GM19397 (cell line): ENCODE results near the gene SERPINA5.
"Not testable (repeated sequence)": the region's sequence is repeated elsewhere in the genome, so short reads cannot be mapped to it uniquely, and the experiment has no call there.

Experiments
- ATAC-seq: cut with Tn5 transposase; IDR thresholded peaks from one replicate; pipeline ENCODE4 v1.9.1; 2021; ENCODE audit warnings: mild to moderate bottlenecking, moderate library complexity; ENCODE audit not compliant: unreplicated experiment

Gene SERPINA5

DNA sequence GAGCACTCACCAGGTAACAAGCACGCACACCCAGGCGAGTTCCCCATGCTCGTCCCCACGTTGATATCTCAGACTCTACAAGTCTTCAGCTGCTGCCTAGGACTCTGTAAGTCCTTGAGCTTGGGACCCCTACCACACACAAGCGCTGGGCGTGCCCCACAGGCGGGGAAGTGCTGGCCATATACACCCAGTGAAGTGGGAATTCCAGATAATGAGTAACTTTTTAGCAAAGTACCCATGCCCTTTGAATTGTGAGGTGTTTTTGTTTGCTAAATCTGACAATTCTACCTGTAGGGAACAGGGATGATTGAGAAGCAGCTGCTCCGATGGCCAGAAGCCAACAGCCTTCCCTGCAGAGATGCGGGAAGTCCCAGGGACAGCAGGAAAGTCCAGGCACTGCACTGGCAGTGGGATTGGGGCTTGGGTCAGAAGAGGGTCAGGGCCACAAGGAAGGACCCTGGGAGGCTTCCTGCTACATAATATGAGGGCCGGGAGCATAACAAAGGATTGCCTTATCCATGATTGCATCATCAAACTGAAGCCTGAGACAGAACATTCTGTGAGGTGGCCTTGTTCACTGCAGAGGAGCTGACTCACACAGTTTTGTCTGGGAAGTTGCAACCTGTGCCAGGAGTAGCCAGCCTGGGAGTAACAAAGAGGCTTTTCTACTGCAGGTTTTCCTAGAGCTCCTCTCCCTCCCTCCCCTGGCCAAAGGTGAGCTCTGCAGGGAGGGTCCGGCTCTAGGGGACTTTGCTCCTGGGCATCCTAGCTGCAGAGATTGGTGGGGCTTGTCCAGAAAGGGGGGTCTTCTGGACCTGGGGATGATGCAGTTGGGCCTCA lies 17.8 kb downstream of the SERPINA5 start:
- ATAC-seq, result no peak

- no peak for ATAC-seq
These were observed 18.4 kb downstream of the SERPINA5 start for GRCh38 chr14:94599656-94600004.

DNA sequence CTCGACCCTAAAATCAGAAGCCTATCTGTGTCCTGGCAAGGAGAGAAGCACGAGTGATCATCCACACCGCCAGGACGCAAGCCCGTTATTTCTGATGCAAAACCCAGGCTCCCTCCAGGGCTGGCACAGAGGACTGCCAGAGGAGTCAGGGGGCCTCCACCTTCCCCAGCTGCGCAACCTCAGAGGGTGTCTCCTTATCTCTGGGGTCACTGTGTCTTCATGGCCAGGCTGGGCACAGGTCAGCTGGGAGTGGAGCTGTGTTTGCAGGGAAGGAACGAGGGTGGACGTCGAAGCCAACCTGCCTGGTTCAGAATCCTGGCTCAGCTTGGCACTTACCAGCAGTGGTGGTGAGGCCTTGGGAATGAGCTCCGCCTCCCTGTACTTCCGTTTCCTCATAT lies 18.9 kb downstream of the SERPINA5 start:
- no peak for ATAC-seq

- no peak for ATAC-seq
These were observed 20.7 kb downstream of the SERPINA5 start for GRCh38 chr14:94601884-94602391.

- no peak for ATAC-seq
These were observed 21.5 kb downstream of the SERPINA5 start for GRCh38 chr14:94602722-94603121.

DNA sequence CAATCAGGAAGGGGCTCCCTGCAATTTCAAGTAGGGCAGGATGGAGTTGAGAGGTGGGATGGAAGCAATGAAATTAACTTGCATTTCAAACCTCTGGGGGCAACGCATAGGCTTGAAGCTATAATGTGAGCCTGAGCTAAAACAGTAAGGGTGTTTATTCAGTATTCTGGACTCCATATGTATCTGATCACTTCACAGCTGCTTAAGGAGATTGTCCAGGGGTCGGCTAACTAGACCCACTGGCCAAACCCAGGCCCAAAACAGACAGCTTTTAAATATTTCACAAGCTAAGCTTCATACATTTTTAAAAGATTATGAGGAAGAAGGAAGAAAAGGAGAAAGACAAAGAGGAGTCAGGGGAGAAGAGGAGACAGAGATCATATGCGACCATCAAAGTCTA lies 24.1 kb downstream of the SERPINA5 start:
- ATAC-seq, result no peak

DNA sequence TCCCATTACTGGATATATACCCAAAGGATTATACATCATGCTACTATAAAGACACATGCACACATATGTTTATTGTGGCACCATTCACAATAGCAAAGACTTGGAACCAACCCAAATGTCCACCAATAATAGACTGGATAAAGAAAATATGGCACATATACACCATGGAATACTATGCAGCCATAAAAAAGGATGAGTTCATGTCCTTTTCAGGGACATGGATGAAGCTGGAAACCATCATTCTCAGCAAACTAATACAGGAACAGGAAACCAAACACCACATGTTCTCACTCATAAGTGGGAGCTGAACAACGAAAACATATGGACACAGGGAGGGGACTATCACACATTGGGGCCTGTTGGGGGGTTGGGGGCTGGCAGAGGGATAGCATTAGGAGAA lies 27.7 kb downstream of the SERPINA5 start:
- ATAC-seq, result not testable (repeated sequence)

DNA sequence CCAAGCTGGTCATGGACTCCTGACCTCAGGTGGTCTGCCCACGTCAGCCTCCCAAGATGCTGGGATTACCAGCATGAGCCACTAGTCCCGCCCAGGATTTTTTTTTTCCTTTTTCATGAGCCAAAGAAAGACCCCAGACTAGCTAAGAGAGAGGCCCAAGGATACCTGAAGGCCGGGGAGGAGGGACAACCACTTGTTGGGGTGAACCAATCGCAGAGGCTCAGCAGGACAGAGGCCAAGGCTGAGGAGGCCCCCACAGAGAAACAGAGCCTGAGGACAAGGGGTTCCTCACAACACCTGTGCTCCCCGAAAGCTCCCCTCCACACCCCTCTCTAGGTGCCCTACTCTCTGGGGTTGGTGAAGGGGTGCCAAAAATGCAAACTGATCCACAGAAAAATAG lies 30.0 kb downstream of the SERPINA5 start:
- ATAC-seq, result no peak

DNA sequence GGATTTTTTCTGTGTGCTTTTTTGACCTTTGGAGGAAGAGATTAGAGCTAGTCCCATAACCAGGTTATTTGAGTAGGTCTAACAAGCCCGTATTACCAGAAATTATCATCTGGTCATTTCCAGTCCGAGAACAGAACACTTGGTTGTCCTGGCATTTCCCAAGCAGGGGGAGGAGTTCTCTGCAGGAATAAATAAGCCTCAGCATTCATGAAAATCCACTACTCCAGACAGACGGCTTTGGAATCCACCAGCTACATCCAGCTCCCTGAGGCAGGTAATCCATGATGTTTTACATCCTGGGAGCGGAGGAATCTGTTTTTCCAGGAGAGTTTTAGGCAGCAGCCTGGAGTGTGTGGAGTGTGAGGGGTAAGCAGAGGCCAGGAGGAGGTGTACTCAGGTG lies 30.9 kb downstream of the SERPINA5 start, which contains the start of gene SERPINA3:
TSS of gene SERPINA3 (plus strand) at position 218 of the 400 bp plus-strand sequence. CDS start 2,051 bp downstream, outside the sequence.
- ATAC-seq, result no peak

- ATAC-seq, result no peak
These were observed 31.6 kb downstream of the SERPINA5 start for GRCh38 chr14:94612580-94613554.

GRCh38 chr14:94613720-94614644 lies 32.8 kb downstream of the SERPINA5 start:
- no peak for ATAC-seq

DNA sequence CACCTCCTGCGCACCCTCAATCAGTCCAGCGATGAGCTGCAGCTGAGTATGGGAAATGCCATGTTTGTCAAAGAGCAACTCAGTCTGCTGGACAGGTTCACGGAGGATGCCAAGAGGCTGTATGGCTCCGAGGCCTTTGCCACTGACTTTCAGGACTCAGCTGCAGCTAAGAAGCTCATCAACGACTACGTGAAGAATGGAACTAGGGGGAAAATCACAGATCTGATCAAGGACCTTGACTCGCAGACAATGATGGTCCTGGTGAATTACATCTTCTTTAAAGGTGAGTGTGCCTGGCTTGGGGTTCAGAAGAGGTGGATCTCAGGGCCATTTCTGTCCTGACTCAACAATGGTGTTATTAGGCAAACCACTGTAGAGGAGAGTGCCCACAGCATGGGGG lies 33.6 kb downstream of the SERPINA5 start:
- no peak for ATAC-seq

GRCh38 chr14:94615254-94615653 lies 34.0 kb downstream of the SERPINA5 start:
- ATAC-seq, result no peak

DNA sequence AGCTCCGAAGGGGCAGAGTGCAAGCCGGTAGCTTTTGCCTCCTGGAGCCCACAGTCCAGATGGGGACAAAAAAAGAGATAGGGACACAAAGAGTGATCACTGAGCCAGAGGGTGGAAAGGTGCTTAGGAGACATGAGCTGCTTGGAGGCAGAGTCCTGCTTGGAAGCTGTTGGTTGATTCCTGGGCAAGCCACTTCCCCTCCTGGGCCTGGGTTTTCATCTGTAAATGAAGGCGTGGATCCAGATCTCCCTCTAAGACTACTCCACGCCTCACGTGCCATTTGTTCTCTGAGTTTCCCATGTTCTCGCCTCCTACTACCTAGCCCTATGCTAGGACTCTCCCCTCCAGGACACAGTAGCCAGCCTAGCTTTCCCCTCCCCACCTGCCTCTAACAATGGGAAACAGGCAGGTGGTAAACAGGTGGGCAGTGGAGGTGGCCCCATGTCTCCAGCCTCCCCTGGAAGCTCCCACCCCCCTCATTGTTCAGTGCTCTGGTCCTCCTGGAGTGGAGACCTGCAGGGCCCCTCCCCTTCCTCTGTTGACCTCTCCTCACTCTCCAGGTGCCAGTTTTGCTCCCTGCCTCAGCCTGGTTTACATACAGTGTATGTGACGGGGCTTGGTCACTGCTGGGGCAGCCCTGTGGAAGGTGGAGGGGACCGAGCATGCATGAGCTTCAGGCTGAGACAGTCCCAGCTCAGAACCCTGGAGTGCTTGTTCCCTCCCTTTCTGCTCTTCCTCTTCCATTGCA lies 34.8 kb downstream of the SERPINA5 start:
- no peak for ATAC-seq

DNA sequence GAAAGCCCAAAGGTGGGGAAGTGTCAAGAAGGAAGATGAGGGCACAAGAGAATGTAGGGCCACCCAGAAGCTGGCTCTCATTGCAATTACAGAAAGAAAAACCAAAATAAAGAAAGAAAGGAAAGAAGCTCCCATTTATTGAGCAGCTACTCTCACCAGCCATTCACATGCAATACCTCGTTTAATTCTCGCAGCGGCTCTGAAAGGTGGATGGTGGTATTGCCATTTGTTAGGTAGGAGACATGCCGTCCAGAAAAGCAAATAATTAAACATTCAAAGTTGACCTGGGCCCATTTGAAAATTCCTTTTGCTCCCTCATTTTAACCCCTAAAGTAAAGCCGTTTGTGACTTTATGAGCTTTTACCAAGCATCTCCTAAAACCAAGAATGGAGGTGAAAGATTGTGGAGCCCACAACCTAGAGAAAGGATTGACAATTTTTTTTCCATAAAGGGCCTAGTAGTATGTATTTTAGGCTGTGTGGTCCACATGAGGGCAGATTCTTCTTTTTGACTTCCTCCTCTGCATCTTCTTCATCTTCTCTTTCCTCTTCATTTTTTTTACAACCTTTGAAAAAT lies 36.2 kb downstream of the SERPINA5 start:
- no peak for ATAC-seq

DNA sequence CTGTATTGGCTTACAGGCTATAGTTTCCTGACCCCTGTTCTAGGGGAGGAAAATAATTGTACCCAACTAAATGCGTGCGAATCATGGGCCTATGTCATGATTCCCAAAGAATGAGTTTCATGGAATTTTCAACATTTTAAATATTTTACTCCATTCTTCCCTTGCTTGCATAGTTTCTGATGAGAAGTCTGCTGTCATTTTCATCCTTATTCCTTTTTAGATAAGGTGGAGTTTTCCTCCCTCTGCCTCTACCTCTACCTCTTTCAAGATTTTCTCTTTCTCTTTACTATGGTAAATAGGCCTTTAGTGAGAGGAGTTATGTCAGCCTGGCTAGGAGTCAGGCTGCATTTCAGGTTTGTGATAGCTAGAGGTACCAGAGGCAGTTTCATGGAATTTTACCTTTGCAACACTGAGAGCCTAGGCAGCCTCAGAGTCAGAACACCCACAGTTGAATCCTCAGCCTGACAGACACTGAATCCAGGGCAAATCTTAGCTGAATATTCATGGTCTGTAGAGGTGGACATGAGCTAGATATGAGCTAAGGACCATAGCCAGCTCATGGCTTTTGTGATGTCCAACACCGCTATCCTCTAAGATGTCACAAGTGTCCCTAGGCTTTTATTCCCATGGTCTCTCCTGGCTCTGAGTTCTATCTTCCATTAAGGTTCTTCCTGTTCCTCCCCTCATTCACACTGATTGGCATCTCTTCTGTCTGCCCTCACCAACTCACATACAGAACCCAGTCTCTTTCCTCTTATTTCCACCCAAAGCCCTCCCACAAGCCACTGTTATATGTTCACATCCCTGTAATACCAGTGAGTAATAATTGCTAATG lies 37.0 kb downstream of the SERPINA5 start:
- ATAC-seq, result no peak

GRCh38 chr14:94619297-94619696 lies 38.1 kb downstream of the SERPINA5 start:
- no peak for ATAC-seq

DNA sequence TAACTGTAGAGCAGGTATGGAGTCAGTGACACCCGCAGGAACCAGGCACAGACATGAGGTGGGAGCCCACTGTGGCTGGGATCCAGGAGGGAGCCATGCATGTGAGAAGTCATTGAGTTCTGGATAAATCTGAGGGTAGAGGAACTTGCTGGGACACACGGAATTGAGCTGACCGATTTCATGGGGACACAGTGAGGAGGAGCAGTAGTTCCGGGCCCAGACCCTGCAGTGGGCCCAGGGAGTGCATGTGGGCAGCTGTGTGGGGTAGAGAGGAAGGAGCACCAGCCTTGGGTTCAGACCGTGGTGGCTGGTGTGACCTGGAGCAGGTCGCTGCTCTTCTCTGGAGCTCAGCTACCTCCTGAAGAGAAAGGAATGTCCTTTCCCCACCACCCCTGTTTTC lies 39.4 kb downstream of the SERPINA5 start:
- ATAC-seq, result no peak
